G401 (cell line): Measurements from ENCODE around the gene CTU1. TPM values are rescaled to one million over a fixed set of nuclear protein-coding genes. Genes with fewer than 3 reads are reported as not detected.
"Not testable (repeated sequence)": the region's sequence is repeated elsewhere in the genome, so short reads cannot be mapped to it uniquely, and the experiment has no call there.

Source experiments
- DNase-seq: peaks from one replicate; pipeline ENCODE4 v3.0.0-alpha.2; 2015; ENCODE audit warnings: low spot score
- in situ Hi-C: cut with HindIII; loops from 2 replicates; pipeline ENCODE4 v1.10.0; 2016; ENCODE audit warnings: low sequenced_read_pairs, mixed read lengths
- total RNA-seq: library from RNA; depleted of rRNA; stranded (reverse); fragments of >200 nt; shearing (Covaris generic); gene quantifications from 2 replicates; pipeline ENCODE4 v1.2.3, GENCODE V29; 2014; rRNA removed

The CTU1 gene
- 10.1 and 16.8 TPM in 2 replicates for total RNA-seq

GRCh38 chr19:51108066-51108804 is at the start of gene CTU1:
Gene CTU1 (minus strand): TSS chr19:51108409. CDS start chr19:51104569, 3,840 bp downstream.
- peak; percentile 99 for DNase-seq
- in situ Hi-C loops = no loop called here

GRCh38 chr19:51157265-51157664 is 49.1 kb upstream of the CTU1 start:
- in situ Hi-C loops = no loop called here
- peak; percentile 36 for DNase-seq

DNA sequence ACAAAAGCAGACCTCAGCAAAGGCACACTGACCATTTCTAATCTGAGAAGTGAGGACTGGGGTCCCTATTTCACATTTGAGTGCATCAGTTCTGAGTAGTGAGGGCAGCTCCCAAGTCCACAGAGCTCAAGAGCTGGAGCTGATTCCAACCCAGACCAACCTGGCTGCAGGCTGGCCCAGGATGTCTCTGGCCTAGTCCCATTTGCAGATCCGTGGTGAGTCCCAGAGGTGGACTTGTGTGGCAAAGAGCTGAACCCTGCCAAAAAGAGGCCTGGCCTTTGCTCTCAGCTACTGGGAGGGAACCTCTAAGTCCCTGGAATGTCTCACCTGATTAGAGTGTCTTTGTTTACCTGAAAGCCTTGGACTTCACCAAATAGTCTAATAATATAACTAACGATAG is 48.5 kb upstream of the CTU1 start:
- in situ Hi-C loops = no loop called here
- DNase-seq = no peak

DNA sequence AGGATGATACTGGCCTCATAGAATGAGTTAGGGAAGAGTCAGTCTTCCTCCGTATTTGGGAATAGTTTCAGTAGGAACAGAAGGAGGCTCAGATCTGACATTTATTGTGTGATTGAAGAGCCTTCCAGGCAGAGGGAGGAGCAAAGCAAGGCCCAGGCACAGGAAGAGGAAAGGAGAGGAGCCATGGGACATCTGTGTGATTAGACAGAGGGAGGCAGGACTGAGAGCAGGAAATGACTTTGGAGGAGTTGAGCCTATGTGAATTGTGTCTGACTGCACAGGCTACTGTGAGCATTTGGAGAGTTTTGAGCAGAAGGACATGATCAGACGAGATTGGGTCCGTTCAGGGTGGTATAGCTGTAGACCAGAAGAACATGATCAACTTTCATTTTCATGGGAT is 42.4 kb upstream of the CTU1 start:
- in situ Hi-C loops = no loop called here
- DNase-seq = no peak

DNA sequence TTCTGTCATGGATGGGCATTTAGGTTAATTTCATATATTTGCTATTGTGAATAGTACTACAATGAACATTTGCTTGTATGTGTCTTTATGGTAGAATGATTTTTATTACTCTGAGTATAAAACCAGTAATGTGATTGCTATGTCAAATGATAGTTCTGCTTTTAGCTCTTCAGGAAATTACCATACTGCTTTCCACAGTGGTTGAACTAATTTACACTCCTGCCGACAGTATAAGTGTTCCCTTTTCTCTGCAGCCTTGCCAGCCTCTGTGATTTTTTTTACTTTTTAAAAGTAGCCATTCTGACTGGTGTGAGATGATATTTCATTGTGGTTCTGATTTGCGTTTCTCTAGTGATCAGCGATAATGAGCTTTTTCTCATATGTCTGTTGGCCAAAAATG is 40.4 kb upstream of the CTU1 start:
- in situ Hi-C loops = no loop called here
- no peak for DNase-seq

DNA sequence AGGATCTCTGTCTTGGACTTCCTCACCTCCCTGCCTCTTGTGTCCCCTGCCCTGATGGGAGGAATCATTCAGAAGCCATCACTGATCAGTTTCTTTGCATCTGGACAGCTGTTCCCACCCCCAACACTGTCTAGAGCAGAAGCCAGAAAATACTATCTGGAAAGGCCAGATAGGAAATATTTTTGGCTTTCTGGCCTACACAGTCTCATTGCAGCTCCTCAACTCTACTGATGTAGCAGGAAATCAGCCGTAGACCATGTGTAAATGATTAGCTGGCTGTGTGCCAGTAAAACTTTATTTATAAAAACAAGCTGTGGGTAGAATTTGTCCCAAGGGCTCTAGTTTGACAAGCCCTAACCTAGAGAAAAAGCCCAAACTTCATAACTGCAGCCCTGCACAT is 39.5 kb upstream of the CTU1 start:
- in situ Hi-C loops = no loop called here

GRCh38 chr19:51146751-51147150 is 38.5 kb upstream of the CTU1 start:
- in situ Hi-C loops = no loop called here
- no peak for DNase-seq

More for the DNA sequence above, 39.5 kb upstream of the CTU1 start:
- DNase-seq = no peak

- DNase-seq = no peak
- in situ Hi-C loops = no loop called here
Measured at GRCh38 chr19:51145916-51146493, 37.8 kb upstream of the CTU1 start.

- DNase-seq = no peak
- in situ Hi-C loops = no loop called here
Measured at GRCh38 chr19:51144482-51145045, 36.4 kb upstream of the CTU1 start.

DNA sequence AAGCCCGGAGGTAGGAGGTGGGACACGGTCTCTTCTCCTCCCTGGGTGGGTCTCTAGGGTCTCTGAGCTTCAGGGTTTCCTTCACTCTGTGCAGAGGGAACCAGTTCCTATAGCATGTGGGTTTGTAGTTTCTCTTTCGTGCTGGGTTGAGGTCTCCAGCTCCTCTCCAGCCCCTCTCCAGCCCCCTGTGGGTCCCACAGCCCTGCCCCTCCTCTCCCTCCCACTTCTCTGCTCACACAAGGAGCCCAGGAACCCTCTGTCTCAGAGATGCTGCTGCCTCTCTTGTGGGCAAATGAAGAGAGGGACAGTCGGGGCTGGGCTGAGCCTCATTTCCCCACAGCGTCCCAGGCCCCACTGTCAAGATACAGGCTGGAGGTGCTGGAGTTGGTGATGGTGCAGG is 35.3 kb upstream of the CTU1 start:
- DNase-seq = no peak
- in situ Hi-C loops = no loop called here

- in situ Hi-C loops, DNase-seq: not testable (repeated sequence)
Measured at GRCh38 chr19:51142809-51143475, 34.7 kb upstream of the CTU1 start.

- no peak for DNase-seq
- in situ Hi-C loops = no loop called here
Measured at GRCh38 chr19:51142119-51142518, 33.9 kb upstream of the CTU1 start, which contains the start of gene SIGLEC7. Gene SIGLEC7 (plus strand): TSS chr19:51142301. CDS start chr19:51142370, 69 bp downstream.

DNA sequence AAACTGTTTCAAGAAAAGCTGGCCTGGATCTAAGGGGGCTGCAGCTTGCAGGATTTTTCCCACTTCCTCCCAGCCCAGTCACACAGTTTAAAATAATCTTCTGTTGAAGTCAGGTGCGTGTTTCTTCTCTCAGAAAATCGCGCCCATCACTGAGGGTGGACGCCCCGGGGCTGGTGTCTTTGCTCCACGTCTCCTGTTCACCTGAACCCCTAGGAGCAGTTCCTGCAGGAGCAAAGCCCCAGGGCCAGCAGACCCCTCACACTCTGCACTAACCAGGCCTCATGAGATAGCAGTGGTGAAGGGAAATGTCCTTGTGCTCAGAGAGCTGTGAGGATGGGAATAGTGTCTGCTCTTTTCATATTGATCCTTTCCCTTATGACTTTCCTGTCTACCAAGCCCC is 33.0 kb upstream of the CTU1 start:
- in situ Hi-C loops = no loop called here
- DNase-seq = no peak

GRCh38 chr19:51140441-51140840 is 32.2 kb upstream of the CTU1 start:
- no peak for DNase-seq
- in situ Hi-C loops = no loop called here

DNA sequence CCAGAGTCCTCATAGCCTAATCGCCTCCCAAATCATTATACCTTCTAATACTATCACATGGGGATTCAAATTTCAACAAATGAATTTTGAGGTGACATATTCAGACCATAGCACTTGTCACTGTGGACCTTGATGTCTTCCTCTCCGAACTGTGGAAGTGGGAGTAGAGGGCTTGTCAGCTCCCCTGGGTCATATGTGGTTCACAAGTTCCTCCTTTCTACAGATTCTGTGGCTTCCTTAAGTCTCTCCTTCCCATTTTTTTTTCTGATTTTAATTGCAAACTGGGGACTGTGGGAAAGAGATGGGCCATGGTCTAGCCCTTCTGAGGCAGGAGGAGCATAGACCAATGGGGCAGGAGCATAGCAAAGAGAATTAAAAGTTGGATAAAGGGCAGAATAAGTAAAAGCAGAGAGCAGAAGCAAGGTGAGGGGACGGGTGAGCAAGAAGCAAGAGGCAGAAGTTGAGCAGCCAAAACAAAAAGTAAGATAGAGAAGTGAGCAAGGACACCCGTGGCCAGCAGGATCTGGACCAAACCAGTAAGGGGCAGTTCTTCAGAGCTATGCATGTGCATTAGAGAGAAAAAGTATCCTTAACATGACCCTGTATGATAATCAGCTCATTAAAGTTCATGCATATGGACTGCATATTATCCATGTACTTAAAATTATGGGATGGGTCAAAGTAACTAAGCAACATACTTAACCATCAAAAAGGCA is 31.2 kb upstream of the CTU1 start:
- in situ Hi-C loops = no loop called here

DNA sequence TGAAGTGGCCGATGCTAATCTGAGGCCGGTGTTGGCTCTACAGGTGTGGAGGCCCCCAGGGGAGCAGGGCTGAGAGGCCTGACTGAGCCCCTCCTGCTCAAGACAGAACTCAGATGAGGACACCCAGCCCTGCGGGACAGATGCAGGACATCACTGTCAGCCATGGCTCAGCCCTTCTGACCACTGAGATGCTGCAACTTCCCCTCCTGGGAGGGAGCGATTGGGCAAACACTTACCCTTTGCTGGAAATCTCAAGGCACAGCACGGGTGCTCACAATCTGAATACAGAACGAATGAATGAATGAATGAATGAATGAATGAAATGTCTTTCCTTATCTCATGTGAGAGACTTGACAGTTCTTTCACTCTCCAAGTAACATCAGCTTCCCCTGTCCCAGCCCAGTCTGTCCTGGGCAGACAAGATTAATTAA is 30.4 kb upstream of the CTU1 start:
- in situ Hi-C loops = no loop called here
- no peak for DNase-seq

More for the DNA sequence above, 31.2 kb upstream of the CTU1 start:
- no peak for DNase-seq

- no peak for DNase-seq
- in situ Hi-C loops = no loop called here
Measured at GRCh38 chr19:51137792-51138425, 29.7 kb upstream of the CTU1 start.

- no peak for DNase-seq
- in situ Hi-C loops = no loop called here
Measured at GRCh38 chr19:51136851-51137551, 28.8 kb upstream of the CTU1 start.
